B cell (primary cell): ENCODE results near the gene PPP2R5C. TPM values are rescaled to one million over a fixed set of nuclear protein-coding genes. Genes with fewer than 3 reads are reported as not detected.

Experiments used
- ATAC-seq: fragments of 200-7000 bp; cut with Tn5 transposase; one replicate; pipeline ENCODE4 v1.10.0; 2021; ENCODE audit warnings: low read depth, mild to moderate bottlenecking, moderate number of reproducible peaks, moderate library complexity
- CTCF ChIA-PET: fragments of 350-600 bp; sonication (Branson Sonifier 250); formaldehyde crosslinking; loops from one replicate; lab custom pipeline; 2021; ENCODE audit warnings: antibody characterized with exemption, inconsistent platforms; lab: Charles Lee
- POLR2A ChIA-PET: fragments of 350-600 bp; sonication (Branson Sonifier 250); formaldehyde crosslinking; loops from one replicate; lab custom pipeline; 2021; ENCODE audit warnings: antibody characterized with exemption; lab: Charles Lee
- DNase-seq: peaks from one replicate; pipeline ENCODE4 v3.0.0; 2013
- H2AFZ ChIP-seq: 2 replicates; pipeline ENCODE4 v1.6.1; 2012; ENCODE audit warnings: mild to moderate bottlenecking, low read depth, low read length; ENCODE audit not compliant: insufficient read depth, poor library complexity, severe bottlenecking
- H3K27ac ChIP-seq, 2 donors: 1 replicate in 1 of 2; 2 replicates in 1 of 2; pipeline ENCODE4 v1.5.1; 2012 to 2013; ENCODE audit warnings: low read length in 2 of 2, mild to moderate bottlenecking in 2 of 2, moderate library complexity in 1 of 2
- H3K27me3 ChIP-seq, 4 experiments: fragments of 200-600 bp in 1 of 4; sonication (generic) in 1 of 4; replicated peaks in 1 of 4; 1 replicate in 2 of 4; 2 replicates in 2 of 4; pipeline versions ENCODE4 v1.6.1 to v1.7.0; 2013 to 2016; ENCODE audit warnings: low read length in 3 of 4, mild to moderate bottlenecking in 2 of 4, mixed read lengths in 1 of 4, moderate library complexity in 1 of 4; ENCODE audit not compliant: insufficient read depth in 4 of 4, control insufficient read depth in 3 of 4; ENCODE audit errors: control extremely low read depth in 1 of 4
- H3K36me3 ChIP-seq, 2 experiments: replicated peaks in 1 of 2; 1 replicate in 1 of 2; 2 replicates in 1 of 2; pipeline versions ENCODE4 v1.6.1 to v1.7.1; 2013; ENCODE audit warnings: low read length in 1 of 2; ENCODE audit not compliant: insufficient read depth in 2 of 2, control insufficient read depth in 1 of 2; ENCODE audit errors: control extremely low read depth in 1 of 2, extremely low read depth in 1 of 2
- H3K4me1 ChIP-seq, 2 donors: fragments of 200-600 bp in 1 of 2; sonication (generic) in 1 of 2; 1 replicate in 1 of 2; 2 replicates in 1 of 2; pipeline versions ENCODE4 v1.5.1 to v1.6.1; 2013 to 2017; ENCODE audit warnings: low read length in 2 of 2; ENCODE audit not compliant: control insufficient read depth in 2 of 2, insufficient read depth in 2 of 2
- H3K4me2 ChIP-seq: replicated peaks from 2 replicates; pipeline ENCODE3; 2012; ENCODE audit warnings: mild to moderate bottlenecking, low read depth, low read length; ENCODE audit not compliant: poor library complexity, severe bottlenecking
- H3K4me3 ChIP-seq, 5 experiments: fragments of 200-600 bp in 1 of 5; sonication (generic) in 1 of 5; 1 replicate in 3 of 5; 2 replicates in 2 of 5; pipeline versions ENCODE4 v1.5.1 to v1.7.0; 2011 to 2016; ENCODE audit warnings: low read length in 4 of 5, mild to moderate bottlenecking in 4 of 5, low read depth in 2 of 5, control low read depth in 1 of 5, moderate library complexity in 1 of 5; ENCODE audit not compliant: insufficient read depth in 1 of 5; ENCODE audit errors: control extremely low read depth in 1 of 5, extremely low read depth in 1 of 5
- H3K79me2 ChIP-seq: fragments of 200-600 bp; sonication (generic); one replicate; pipeline ENCODE4 v1.6.0; 2016; ENCODE audit warnings: low read length; ENCODE audit not compliant: control insufficient read depth, insufficient read depth
- H3K9ac ChIP-seq: fragments of 200-600 bp; sonication (generic); 2 replicates; pipeline ENCODE4 v1.6.1; 2017; ENCODE audit warnings: mild to moderate bottlenecking, low read length, moderate library complexity
- H3K9me3 ChIP-seq, 3 donors: one replicate each; pipeline versions ENCODE4 v1.6.1 to v1.7.1; 2013; ENCODE audit warnings: low read length in 2 of 3; ENCODE audit not compliant: control insufficient read depth in 2 of 3, insufficient read depth in 1 of 3; ENCODE audit errors: control extremely low read depth in 1 of 3
- H4K20me1 ChIP-seq: 2 replicates; pipeline ENCODE4 v1.6.0; 2012; ENCODE audit warnings: mild to moderate bottlenecking, low read length; ENCODE audit not compliant: insufficient read depth, control insufficient read depth, poor library complexity, severe bottlenecking
- H3K27ac Mint-ChIP-seq: one replicate; pipeline ENCODE4 v1.8.0; 2021; ENCODE audit warnings: mixed read lengths
- H3K27me3 Mint-ChIP-seq: one replicate; pipeline ENCODE4 v1.8.0; 2021; ENCODE audit warnings: mixed read lengths
- H3K4me1 Mint-ChIP-seq: one replicate; pipeline ENCODE4 v1.8.0; 2021; ENCODE audit warnings: mixed read lengths
- H3K4me3 Mint-ChIP-seq: one replicate; pipeline ENCODE4 v1.8.0; 2021; ENCODE audit warnings: mixed read lengths
- H3K9me3 Mint-ChIP-seq: one replicate; pipeline ENCODE4 v1.8.0; 2022; ENCODE audit warnings: mixed read lengths; ENCODE audit not compliant: insufficient read depth
- CTCF ChIP-seq: fragments of 200-600 bp; IDR thresholded peaks from one replicate; pipeline ENCODE4 v1.8.0; 2022; ENCODE audit warnings: antibody characterized with exemption, mild to moderate bottlenecking
- EZH2 ChIP-seq: IDR thresholded peaks from 2 replicates; pipeline ENCODE4 v1.6.1; 2012; ENCODE audit warnings: borderline replicate concordance, low read depth, mild to moderate bottlenecking, moderate library complexity, low read length; ENCODE audit not compliant: insufficient read depth, poor library complexity, severe bottlenecking
- WGBS: methylation state at CpG from one replicate; pipeline ENCODE4 v1.1.5; 2013; ENCODE audit warnings: missing lambda C conversion rate; ENCODE audit not compliant: insufficient coverage; 5-methylcytosine and 5-hydroxymethylcytosine counted together
- intact Hi-C: fragments of 100-400 bp; cut with micrococcal nuclease; formaldehyde crosslinking; loops from one replicate; pipeline ENCODE4 v1.10.0; 2022
- polyA plus RNA-seq: library from polyadenylated mRNA; depleted of rRNA; stranded (reverse); fragments of >200 nt; gene quantifications from 2 replicates; pipeline ENCODE4 v1.2.3, GENCODE V29; 2012
- total RNA-seq, 2 donors: library from RNA; stranded (reverse); fragments of 120-200 nt in 1 of 2; gene quantifications; 1 replicate in 1 of 2; 2 replicates in 1 of 2; pipeline versions ENCODE4 v1.2.3 to v1.2.4, GENCODE V29; 2013 to 2022

PPP2R5C gene
- total and polyA plus RNA-seq, 2 donors (not counting 1 experiment from before 2014, with no cell fraction given), result 91.7 to 330 TPM

- Histone ChIP-seq H3K27me3 (no peaks in the 10 kb centered on the region), H4K20me1 (peaks cover 57% of the 10 kb centered on the region), H3K4me3 (peak overlapping the region in 1 of 5 experiments; percentile 4), H3K9me3 (no peaks in the 10 kb centered on the region), H3K9ac (no peak overlapping the region), H3K79me2 (peaks cover 87% of the 10 kb centered on the region), H3K4me2 (peak overlapping the region; percentile 51), H3K27ac (peak overlapping the region; percentile 37 to 75), H2AFZ (no peak overlapping the region), H3K4me1 (peaks cover 51% of the 10 kb centered on the region in 2 donors), H3K36me3 (peaks cover 0 to 5% of the 10 kb centered on the region in 2 experiments)
- Mint-ChIP-seq H3K27me3 (no peaks in the 10 kb centered on the region), H3K27ac (peak overlapping the region; percentile 81), H3K9me3 (no peaks in the 10 kb centered on the region), H3K4me3 (peak overlapping the region; percentile 67), H3K4me1 (peaks cover 81% of the 10 kb centered on the region)
- peak; percentile 65 for ATAC-seq
- CTCF ChIA-PET, result interaction anchor here (0.6 to 8.4 kb wide), 31 partner anchors 7 to 244 kb away, joined by 3 to 190 read pairs (median 5); no protein-coding TSS in a partner anchor
- intact Hi-C loops, result loop anchor here (5.0 kb wide), 2 partner anchors 48 to 118 kb away; partner anchors contain the start of gene DYNC1H1
- POLR2A ChIA-PET, result interaction anchor here (0.5 to 3.4 kb wide), 10 partner anchors 10 to 105 kb away, joined by 3 to 20 read pairs (median 6); no protein-coding TSS in a partner anchor
- DNase-seq, result peak; percentile 75
- TF ChIP-seq CTCF (no peak), EZH2 (no peak)
- 60% methylated on average over 17 of the region's 19 CpGs for WGBS
Measured at GRCh38 chr14:101844219-101844618, 82.7 kb downstream of the PPP2R5C start.

GRCh38 chr14:101844751-101845150, 83.2 kb downstream of the PPP2R5C start:
- H3K27me3 Mint-ChIP-seq, result no peaks in the 10 kb centered on the region
- H3K27ac Mint-ChIP-seq, result peak overlapping the region; percentile 81
- no peak overlapping the region for H2AFZ ChIP-seq
- H3K79me2 ChIP-seq, result peaks cover 88% of the 10 kb centered on the region
- no peak overlapping the region for H3K9ac ChIP-seq
- intact Hi-C loops, result loop anchor here (5.0 kb wide), 2 partner anchors 48 to 118 kb away; partner anchors contain the start of gene DYNC1H1
- H4K20me1 ChIP-seq, result peaks cover 62% of the 10 kb centered on the region
- no peak overlapping the region for H3K4me3 ChIP-seq
- no peaks in the 10 kb centered on the region for H3K9me3 Mint-ChIP-seq
- ChIA-PET POLR2A (interaction anchor here (0.7 to 3.4 kb wide), 6 partner anchors 21 to 84 kb away, joined by 3 to 20 read pairs (median 7); no protein-coding TSS in a partner anchor), CTCF (interaction anchor here (0.6 to 8.4 kb wide), 20 partner anchors 9 to 243 kb away, joined by 3 to 190 read pairs (median 5); no protein-coding TSS in a partner anchor)
- H3K4me1 Mint-ChIP-seq, result peaks cover 81% of the 10 kb centered on the region
- H3K27ac ChIP-seq, result peak overlapping the region; percentile 37 to 75
- WGBS, result 75% methylated on average over 3 of the region's 3 CpGs
- H3K4me1 ChIP-seq, result peaks cover 51% of the 10 kb centered on the region in 2 donors
- H3K4me2 ChIP-seq, result peak overlapping the region; percentile 51
- peak overlapping the region; percentile 67 for H3K4me3 Mint-ChIP-seq
- ATAC-seq (no peak), DNase-seq (no peak)
- no peaks in the 10 kb centered on the region for H3K9me3 ChIP-seq
- H3K27me3 ChIP-seq, result no peaks in the 10 kb centered on the region
- TF ChIP-seq EZH2 (no peak), CTCF (no peak)
- peaks cover 0 to 5% of the 10 kb centered on the region in 2 experiments for H3K36me3 ChIP-seq
